ENCODE results near the gene RNASEL.

RNASEL gene

GRCh38 chr1:182567629-182568028 is 21.4 kb downstream of the RNASEL start:
- Histone ChIP-seq H3K4me1 (ENCODE audit: control insufficient read depth in 1 of 2, insufficient read depth in 1 of 2, low read depth in 1 of 2, low read length in 1 of 2) (no peaks in the 10 kb centered on the region), H3K27me3 (no peaks in the 10 kb centered on the region), H3K9me3 (no peaks in the 10 kb centered on the region), H3K4me3 (ENCODE audit: low read depth in 1 of 2, low read length in 1 of 2) (no peak overlapping the region), H3K27ac (no peak overlapping the region), H3K36me3 (peaks cover 3% of the 10 kb centered on the region)
- no peak for TF ChIP-seq CTCF (IDR thresholded peaks at IDR 0.05)

- Histone ChIP-seq H3K4me1 (ENCODE audit: control insufficient read depth in 1 of 2, insufficient read depth in 1 of 2, low read depth in 1 of 2, low read length in 1 of 2) (no peaks in the 10 kb centered on the region), H3K4me3 (ENCODE audit: low read depth in 1 of 2, low read length in 1 of 2) (no peak overlapping the region), H3K36me3 (no peaks in the 10 kb centered on the region), H3K9me3 (no peaks in the 10 kb centered on the region), H3K27me3 (no peaks in the 10 kb centered on the region), H3K27ac (no peak overlapping the region)
- TF ChIP-seq CTCF (IDR thresholded peaks at IDR 0.05) = no peak
Observed at GRCh38 chr1:182565537-182565936, 23.5 kb downstream of the RNASEL start.

GRCh38 chr1:182564406-182565004 is 24.6 kb downstream of the RNASEL start:
- Histone ChIP-seq H3K27ac (no peak overlapping the region), H3K4me1 (ENCODE audit: control insufficient read depth in 1 of 2, insufficient read depth in 1 of 2, low read depth in 1 of 2, low read length in 1 of 2) (no peaks in the 10 kb centered on the region), H3K27me3 (no peaks in the 10 kb centered on the region), H3K4me3 (ENCODE audit: low read depth in 1 of 2, low read length in 1 of 2) (no peak overlapping the region), H3K9me3 (no peaks in the 10 kb centered on the region), H3K36me3 (no peaks in the 10 kb centered on the region)
- no peak for TF ChIP-seq CTCF (IDR thresholded peaks at IDR 0.05)

GRCh38 chr1:182563095-182563494 is 26.0 kb downstream of the RNASEL start:
- H3K27me3 ChIP-seq = no peaks in the 10 kb centered on the region
- no peak overlapping the region for H3K4me3 ChIP-seq (ENCODE audit: low read depth in 1 of 2, low read length in 1 of 2)
- no peaks in the 10 kb centered on the region for H3K36me3 ChIP-seq
- no peaks in the 10 kb centered on the region for H3K4me1 ChIP-seq (ENCODE audit: control insufficient read depth in 1 of 2, insufficient read depth in 1 of 2, low read depth in 1 of 2, low read length in 1 of 2)
- TF ChIP-seq CTCF (IDR thresholded peaks at IDR 0.05) = no peak
- no peaks in the 10 kb centered on the region for H3K9me3 ChIP-seq
- H3K27ac ChIP-seq = no peak overlapping the region

- H3K27me3 ChIP-seq = no peaks in the 10 kb centered on the region
- H3K4me1 ChIP-seq (ENCODE audit: control insufficient read depth in 1 of 2, insufficient read depth in 1 of 2, low read depth in 1 of 2, low read length in 1 of 2) = no peaks in the 10 kb centered on the region
- no peak overlapping the region for H3K4me3 ChIP-seq (ENCODE audit: low read depth in 1 of 2, low read length in 1 of 2)
- H3K27ac ChIP-seq = no peak overlapping the region
- H3K36me3 ChIP-seq = no peaks in the 10 kb centered on the region
- no peak for TF ChIP-seq CTCF (IDR thresholded peaks at IDR 0.05)
- no peaks in the 10 kb centered on the region for H3K9me3 ChIP-seq
Observed at GRCh38 chr1:182561456-182561855, 27.6 kb downstream of the RNASEL start.

Measured in neutrophil (primary cell).